NCI-H345 treated with DMSO at 0.1 percent for 48 hours (cell line): Measurements from ENCODE around the gene TUFM.
"Not testable (repeated sequence)": the region's sequence is repeated elsewhere in the genome, so short reads cannot be mapped to it uniquely, and the experiment has no call there.

Experiments
- DNase-seq: peaks from one replicate; lab custom pipeline; 2025; ENCODE audit not compliant: unreplicated experiment; lab: John Stamatoyannopoulos, UW

TUFM gene

DNA sequence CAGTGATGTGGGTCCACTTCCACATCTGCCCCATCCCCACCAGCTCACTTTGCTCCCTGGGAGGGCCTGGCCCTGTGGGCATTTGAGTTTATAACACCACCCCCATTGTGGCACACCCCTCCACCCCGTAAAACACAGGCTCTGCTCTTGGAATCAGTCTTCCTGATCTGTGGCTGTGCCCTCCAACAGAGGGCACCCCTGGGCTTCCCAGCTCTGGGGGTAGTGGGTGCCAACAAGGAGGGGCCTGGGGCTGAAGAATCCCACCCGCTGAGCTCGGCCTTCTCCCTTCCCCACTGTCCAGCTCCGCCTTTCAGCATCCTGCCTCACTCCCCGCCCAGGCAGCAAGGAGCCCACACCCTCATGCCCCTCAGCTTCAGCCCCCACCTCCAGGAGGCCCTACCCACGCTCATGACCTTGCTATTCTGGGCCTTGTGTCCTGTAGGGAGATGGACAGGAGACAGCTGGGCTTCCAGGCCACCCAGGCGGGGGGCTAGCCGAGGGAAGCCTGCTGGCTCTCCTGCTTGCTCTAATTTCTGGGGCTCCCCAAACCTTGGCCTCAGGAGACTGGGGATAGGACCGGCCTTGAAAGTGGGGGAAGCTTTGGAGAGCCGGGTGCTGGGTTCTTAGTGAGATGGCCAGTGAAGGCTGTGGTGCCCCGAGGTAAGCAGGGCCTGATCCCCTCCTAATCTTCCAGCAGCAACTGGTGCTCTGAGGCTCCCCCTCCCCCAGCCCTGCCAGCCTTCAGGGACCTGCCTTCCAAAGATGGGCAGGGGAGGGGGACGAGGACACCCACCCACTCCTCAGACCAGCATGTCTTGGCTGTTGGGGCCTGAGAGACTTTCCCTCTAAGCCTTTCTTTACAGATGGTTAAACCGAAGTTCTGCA is 29.2 kb upstream of the TUFM start:
- DNase-seq: no peak

DNA sequence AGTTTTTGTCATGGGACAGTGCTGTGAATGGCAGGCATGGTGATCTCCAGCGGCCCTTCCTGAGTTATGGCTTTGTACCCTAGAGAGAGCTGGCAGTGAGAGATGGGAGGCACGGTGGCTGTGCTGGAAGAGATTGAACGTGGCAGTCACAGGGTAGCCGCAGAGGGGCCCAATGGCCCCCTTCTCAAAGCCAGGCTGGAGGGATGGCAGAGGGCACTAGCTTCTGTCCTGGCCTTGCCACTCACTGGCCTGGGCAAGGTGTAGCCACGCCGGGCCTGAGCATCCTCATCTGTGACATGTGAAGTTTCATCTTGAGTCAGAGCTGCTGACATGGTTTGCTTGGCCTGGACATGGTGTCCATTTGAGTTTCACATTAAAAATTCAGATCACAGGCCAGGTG is 28.3 kb upstream of the TUFM start:
- no peak for DNase-seq

DNA sequence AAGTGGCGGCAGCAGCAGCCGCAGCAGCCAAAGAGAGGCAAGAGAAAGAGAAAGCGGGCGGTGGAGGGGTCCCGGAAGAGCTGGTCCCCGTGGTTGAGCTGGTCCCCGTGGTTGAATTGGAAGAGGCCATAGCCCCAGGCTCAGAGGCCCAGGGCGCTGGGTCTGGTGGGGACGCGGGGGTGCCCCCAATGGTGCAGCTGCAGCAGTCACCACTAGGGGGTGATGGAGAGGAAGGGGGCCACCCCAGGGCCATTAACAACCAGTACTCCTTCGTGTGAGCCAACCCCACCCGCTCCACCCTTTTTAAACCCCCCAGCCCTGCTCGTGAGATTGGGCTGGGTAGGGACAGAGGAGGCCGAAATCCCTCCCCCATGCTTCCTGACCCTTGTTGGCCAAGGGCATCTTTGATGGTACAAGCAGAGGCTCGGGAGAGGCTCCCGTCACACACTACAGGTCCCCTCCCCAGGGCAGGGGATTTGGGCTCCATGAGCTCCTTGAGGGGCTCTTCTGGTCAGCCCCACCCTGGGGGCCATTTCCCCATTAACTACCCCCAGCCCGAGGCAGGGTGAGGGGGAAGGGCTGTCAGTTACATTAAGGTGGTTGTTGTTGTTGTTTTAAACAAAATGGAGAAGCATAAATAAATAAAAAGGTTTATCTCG is 27.5 kb upstream of the TUFM start:
- DNase-seq: no peak

DNA sequence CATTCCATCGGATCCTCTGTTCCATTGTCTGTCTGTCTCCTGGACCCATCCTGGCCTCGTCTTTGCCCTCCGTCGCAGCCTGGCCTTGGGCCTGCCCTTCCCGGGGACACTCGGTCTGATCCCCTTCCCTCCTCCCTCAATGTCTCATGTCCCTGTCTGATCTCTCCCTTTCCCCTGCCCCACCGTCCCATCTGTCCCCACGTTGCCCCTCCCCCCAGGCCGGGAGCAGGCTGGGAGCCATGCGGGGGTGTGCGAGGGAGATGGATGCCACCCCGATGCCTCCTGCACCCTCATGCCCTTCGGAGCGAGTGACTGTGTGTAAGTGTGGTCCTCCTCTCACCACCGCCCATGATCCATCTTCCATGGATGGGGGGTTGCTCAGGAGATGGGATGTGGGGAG is 26.8 kb upstream of the TUFM start:
- no peak for DNase-seq

DNA sequence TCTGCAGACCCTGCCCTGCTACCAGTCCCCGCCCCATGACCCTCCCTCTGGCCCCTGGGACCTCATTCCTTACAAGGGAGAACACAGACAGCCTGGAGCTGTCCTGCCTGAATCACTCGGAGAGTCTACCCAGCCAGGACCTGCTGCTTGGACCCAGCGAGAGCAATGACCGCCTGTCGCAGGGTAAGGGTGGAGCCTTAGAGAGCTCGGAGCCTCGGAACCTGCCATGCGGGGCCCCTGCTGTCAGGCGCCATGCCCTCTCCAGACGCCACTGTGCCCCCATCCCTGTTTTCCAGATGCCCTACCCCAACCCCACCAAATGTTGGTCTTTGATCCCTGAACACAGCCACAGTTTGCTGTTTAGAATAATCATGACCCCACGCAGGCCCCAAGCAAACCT is 23.1 kb upstream of the TUFM start:
- DNase-seq: no peak

DNA sequence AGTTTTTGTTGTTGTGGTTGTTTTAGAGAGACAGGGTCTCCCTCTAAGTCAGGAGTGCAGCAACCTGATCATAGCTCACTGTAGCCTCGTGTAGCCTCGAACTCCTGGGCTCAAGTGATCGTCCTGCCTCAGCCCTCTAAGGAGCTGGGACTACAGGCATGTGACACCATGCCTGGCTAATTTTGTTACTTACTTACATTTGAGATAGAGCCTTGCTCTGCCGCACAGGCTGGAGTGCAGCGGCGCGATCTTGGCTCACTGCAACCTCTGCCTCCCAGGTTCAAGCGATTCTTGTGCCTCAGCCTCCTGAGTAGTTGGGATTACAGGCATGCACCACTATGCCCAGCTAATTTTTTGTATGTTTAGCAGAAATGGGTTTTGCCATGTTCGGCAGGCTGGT is 21.5 kb upstream of the TUFM start:
- DNase-seq: not testable (repeated sequence)

DNA sequence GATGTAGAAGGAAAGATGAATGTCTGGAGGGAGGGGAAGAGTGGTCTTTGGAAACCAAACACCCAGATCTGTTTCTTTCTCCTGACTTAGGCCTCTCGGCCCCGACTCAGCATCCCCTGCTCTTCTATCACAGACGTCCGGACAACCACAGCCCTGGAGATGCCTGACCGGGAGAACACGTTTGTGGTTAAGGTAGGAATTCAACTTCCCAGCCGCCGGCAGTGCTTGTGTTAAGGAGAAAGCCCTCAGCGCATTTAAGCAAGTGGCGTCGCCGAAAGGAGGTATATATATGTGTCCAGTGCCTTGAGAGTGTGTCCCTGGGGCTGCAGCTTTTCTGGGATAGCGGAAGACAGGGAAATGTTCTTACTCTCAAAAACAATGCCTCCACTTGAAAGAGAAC is 21.1 kb upstream of the TUFM start:
- no peak for DNase-seq

DNA sequence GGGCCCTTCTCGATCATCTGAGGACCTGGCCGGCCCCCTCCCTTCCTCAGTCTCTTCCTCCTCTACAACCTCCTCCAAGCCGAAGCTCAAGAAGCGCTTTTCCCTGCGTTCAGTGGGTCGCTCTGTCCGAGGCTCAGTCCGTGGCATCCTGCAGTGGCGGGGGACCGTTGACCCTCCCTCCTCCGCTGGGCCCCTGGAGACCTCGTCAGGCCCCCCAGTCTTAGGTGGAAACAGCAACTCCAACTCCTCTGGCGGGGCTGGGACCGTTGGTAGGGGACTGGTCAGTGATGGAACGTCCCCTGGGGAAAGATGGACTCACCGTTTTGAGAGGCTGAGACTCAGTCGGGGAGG is 20.3 kb upstream of the TUFM start:
- no peak for DNase-seq

DNA sequence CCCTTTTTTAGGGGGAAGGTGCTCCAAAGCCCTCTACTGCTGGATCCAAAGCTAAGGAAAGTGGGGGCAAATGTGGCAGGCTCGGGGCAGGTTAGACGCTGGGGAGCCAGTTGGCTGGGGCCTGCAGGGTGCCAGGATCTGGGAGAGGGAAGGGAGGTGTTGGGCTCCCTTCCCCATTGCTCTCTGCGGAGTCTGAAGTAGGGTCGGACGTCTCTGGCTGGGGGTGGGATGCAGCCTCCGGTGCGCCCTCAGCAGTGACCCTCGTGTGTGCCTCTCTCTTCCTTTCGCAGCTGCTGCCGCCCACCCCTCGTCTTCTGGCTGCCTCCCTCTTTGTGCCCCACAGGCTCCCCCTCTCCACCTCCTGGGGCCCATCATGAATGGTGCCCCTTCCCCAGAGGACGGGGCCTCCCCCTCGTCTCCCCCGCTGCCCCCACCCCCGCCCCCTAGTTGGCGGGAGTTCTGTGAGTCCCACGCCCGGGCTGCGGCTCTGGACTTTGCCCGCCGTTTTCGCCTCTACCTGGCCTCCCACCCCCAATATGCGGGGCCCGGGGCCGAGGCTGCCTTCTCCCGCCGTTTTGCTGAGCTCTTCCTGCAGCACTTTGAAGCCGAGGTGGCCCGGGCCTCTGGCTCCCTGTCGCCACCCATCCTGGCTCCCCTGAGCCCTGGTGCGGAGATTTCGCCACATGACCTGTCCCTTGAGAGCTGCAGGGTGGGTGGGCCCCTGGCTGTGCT is 19.7 kb upstream of the TUFM start:
- no peak for DNase-seq

DNA sequence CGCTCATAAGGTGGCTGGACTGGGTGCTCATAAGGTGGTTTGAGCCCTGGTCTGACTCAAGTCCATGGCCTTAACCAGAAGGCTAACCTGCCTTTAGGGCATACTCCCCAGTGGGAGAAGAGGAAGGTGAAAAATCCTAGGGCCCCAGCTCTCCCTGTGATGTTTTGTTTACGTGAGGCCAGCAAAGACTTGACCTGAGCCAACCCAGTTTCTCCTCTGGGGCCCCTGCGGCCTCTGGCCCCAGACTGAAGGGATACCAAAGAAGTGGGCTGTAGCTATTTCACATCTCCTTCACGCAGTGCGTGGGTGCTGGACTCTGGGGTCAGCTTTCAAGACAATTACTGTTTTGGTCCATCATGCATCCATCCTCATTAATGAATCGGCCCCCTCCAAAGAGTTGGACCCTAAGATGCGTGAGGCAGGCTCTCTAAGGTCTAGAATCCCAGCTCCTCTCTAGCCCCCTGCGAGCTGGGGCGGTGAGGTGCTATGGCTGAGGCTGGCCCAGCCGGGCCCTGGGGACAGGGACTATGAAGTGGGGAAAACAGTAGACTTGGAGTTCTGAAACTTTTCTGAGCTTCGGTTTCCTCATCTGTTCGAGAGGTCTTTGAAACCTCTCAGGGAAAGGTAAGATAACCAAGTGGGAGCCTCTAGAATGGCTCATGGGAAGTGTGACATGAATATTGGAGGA is 19.0 kb upstream of the TUFM start:
- no peak for DNase-seq

DNA sequence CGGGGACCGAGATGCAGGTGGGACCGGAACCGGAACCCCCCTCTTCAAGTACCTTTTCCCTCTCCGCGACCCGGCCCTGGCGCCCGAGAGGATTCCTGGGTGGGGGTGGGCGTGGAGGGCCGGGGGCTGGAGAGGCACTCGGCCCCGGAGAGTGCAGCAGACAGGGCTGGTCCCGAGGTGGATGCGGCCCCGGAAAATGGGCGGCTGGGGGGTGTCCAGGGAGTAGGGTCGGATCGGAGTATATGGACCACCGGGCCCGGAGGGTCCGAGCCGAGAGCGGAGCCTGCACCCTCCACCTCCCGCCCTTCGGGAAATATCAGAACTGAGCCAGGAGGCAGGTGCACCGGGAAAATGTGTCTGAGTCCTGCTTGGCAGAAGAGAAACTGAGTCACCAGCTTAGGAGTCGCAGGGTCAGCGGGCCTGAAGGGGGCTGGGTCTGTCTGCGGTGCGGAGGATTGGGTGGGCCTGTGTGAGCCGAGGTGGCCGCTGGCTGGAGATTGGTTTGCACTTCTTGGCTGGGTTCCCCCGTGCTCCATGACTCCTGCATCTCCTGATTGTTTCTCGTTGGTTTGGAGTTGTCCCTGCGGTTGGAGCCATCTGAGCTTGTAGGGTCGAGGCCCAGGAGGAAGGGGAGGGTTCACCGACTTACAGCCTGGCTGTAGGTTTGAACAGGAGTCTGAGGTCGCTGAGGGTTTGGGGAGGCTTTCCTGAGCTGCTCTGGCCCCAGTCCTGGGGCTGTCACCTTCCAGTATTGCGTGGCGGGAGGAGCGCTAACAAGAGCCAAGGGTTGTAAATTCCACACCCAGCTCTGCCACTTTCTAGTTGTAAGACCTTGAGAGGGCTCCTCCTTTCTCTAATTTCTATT is 18.0 kb upstream of the TUFM start:
- no peak for DNase-seq

DNA sequence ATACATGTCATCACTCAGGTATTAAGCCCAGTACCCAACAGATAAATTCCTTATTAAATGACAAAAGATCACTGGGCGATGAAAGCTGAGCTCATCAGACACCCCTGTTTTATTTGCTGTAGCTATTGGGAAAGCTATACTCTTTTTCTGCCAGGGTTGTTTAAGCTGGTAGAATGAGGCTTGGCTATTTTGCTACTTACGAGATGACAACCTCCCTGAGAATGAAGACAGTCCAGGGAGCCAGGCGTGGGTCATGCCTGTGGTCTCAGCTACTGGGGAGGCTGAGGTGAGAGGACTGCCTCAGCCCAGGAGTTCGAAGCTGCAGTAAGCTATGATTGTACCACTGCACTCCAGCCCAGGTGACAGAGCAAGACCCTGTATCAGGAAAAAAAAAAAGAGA is 13.2 kb upstream of the TUFM start:
- no peak for DNase-seq

DNA sequence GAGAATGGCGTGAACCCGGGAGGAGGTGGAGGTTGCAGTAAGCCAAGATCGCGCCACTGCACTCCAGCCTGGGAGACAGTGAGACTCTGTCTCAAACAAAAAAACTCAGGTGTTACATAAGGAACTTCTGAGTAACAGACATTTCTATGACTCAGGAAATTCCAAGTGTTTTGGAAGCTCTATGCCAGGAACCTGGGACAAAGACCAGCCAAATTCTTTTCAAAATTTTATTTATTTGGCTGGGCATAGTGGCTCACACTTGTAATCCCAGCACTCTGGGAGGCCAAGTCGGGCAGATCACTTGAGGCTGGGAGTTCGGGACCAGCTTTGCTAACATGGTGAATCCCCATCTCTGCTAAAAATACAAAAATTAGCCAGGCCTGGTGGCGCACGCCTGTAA is 12.3 kb upstream of the TUFM start:
- no peak for DNase-seq

DNA sequence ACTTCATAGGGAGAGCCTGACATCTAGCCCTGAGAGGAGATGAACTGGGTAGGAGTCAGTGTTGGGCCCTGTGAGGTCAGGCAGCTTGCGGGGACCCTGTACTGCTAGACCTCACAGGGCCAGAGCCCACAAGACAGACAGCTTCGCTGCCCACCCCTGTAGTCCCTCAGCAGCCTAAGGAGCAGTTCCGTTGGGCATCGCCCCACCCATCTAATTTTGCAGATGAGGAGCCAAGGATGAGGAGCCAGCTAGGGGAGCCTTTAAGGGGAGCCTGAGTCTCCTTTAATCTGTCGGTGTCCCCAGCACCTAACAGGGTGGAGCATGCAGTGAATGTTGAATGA is 755 bp upstream of the TUFM start:
- no peak for DNase-seq

DNA sequence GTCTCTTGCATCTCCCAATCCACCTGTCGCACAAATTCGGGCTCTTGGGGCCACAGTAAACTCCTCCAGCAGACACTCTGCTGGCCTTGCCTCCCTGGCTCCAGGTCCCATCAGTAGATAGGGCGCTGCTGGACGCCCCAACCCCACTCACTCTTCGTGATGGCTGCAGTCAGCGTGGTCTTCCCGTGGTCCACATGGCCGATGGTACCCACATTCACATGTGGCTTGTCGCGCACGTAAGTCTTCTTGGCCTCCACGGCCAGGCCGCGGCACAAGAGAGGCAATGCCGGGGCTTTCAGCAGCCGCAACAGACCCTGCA is 428 bp downstream of the TUFM start:
- no peak for DNase-seq

DNA sequence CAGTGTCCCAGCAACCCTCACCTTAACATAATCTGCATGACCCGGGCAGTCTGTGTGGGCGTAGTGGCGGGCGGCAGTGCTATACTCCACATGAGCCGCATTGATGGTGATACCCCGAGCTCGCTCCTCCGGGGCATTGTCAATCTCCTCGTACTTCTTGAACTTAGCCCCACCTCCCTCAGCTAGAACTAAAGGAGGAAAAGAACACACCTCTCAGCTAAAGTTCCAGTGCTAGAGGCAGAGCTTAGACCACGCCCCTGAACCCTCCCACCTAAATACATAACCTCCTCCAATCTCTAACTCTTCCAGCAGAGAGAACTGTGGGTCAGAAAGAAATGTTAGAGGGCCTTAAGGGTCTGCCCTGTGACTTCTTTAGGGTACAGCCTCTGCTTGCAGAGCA is 855 bp downstream of the TUFM start:
- no peak for DNase-seq

DNA sequence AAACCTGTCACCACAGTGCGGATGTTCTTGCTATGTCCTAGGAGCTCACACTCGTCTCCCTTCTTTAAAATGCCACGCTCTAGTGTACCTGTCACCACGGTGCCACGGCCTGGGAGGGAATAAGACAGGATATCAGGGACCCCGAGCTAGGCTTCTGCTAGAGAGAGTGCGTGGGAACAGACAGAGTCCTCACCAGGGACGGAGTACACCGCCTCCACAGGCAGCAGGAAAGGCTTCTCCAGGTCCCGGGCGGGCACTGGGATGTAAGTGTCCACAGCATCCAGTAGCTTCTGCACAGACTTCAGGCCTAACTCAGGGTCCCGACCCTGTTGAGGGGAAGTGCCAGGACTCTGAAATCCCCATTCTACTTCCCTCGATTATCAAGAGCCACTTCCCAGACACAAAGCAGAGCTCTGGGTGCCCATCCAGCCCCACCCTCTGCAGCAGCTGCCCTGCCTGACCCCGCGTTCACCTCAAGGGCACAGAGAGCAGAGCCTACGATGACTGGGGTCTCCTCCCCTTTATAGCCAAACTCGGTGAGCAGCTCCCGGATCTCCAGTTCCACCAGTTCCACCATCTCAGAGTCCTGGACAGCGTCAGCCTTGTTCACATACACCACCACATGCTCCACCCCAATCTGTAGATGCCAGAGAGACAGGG is 1.8 kb downstream of the TUFM start:
- no peak for DNase-seq

DNA sequence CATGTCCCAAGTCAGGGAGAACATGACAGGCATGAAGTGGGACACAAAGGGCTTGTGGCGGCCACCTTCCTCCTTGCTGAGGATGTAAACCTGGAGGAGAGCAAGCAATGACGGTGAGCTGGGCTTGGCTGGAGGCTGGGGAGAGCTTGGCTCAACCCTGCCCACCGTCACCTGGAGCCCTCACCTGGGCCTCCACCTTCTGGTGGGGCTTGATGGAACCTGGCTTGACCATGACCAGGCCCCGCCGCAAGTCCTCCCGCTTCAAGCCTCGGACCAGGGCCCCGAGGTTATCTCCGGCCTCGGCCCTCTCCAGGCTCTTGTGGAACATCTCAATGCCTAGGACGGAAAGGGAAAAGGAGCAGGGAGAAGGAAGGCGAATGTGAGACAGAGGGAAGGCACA is 2.4 kb downstream of the TUFM start:
- no peak for DNase-seq

DNA sequence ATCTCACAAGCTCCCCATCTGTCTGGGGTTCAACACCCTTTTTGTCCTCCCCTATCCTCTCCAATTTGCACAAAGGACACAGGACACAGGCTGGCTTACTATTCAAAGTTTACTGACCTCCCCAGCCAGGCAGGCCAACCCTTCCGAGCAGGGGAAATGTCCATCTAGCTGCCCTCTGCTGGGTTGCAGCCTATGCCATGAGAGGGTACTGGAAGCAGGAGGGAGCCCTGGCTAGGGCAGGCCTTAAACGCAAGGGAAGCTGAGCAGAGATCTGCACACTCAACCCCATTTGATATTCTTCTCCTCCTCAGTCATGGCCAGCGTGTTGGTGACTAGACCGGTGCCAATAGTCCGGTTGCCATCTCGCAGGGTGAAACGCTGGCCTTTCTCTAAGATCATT is 3.5 kb downstream of the TUFM start:
- no peak for DNase-seq

DNA sequence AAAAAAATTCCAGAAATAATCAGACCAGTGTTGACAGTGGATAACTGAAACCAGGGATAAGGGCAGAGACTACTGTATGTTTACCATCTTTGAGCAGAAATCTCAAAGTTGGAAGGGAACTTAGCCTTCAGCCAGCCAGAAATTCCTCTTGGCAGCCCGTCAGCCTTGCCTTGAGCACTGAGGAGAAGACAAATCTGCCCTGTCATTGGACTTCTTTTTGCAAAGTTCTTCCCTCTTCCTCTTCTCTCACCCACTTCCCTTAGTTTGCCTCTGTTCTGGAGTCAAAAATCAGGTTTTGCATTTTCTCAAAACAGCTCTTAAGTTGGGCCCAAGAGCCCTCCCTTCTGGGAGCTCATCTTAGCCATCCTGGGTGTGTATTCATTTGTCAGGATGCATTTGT is 6.2 kb downstream of the TUFM start:
- no peak for DNase-seq
